Fibroblast of lung (primary cell): ENCODE measurements around the gene GORAB. TPM values are rescaled to one million over a fixed set of nuclear protein-coding genes. Genes with fewer than 3 reads are reported as not detected.
A peak's percentile ranks its signal among the peaks of the same experiment; 100 is the strongest.

Source experiments
- DNase-seq, 2 donors: peaks; one replicate each; pipeline versions ENCODE4 v3.0.0 to v3.0.0-alpha.2; 2010; ENCODE audit warnings: low read depth in 2 of 2
- H2AFZ ChIP-seq: 2 replicates; pipeline ENCODE4 v1.5.1; 2012; ENCODE audit warnings: low read length, control low read depth, inconsistent platforms
- H3K27ac ChIP-seq: 2 replicates; pipeline ENCODE4 v1.5.1; 2011; ENCODE audit warnings: low read length, control low read depth; ENCODE audit not compliant: insufficient read depth
- H3K27me3 ChIP-seq: 2 replicates; pipeline ENCODE4 v1.5.1; 2011; ENCODE audit warnings: mild to moderate bottlenecking, low read length; ENCODE audit not compliant: control insufficient read depth, insufficient read depth
- H3K36me3 ChIP-seq: 2 replicates; pipeline ENCODE4 v1.5.1; 2011; ENCODE audit warnings: low read length; ENCODE audit not compliant: control insufficient read depth, insufficient read depth
- H3K4me1 ChIP-seq: 2 replicates; pipeline ENCODE4 v1.5.1; 2011; ENCODE audit warnings: low read length; ENCODE audit not compliant: control insufficient read depth, insufficient read depth; ENCODE audit errors: extremely low read depth
- H3K4me2 ChIP-seq: 2 replicates; pipeline ENCODE4 v1.5.1; 2011; ENCODE audit warnings: low read length, control low read depth; ENCODE audit not compliant: insufficient read depth; ENCODE audit errors: extremely low read depth
- H3K4me3 ChIP-seq, 4 experiments: fragments of 200-600 bp in 1 of 4; sonication (generic) in 1 of 4; replicated peaks in 1 of 4; 2 replicates each; pipeline ENCODE4 v1.5.1; 2011 to 2016; ENCODE audit warnings: low read length in 4 of 4, low read depth in 3 of 4, mild to moderate bottlenecking in 3 of 4, control low read depth in 2 of 4, inconsistent platforms in 1 of 4, mixed read lengths in 1 of 4; ENCODE audit not compliant: insufficient read depth in 1 of 4; ENCODE audit errors: control extremely low read depth in 1 of 4
- H3K79me2 ChIP-seq: 2 replicates; pipeline ENCODE4 v1.5.1; 2012; ENCODE audit warnings: mild to moderate bottlenecking, low read length, inconsistent platforms; ENCODE audit not compliant: control insufficient read depth, insufficient read depth
- H3K9ac ChIP-seq: 2 replicates; pipeline ENCODE4 v1.5.1; 2011; ENCODE audit warnings: mild to moderate bottlenecking, low read length, control low read depth; ENCODE audit not compliant: insufficient read depth
- H3K9me3 ChIP-seq: 2 replicates; pipeline ENCODE4 v1.5.1; 2012; ENCODE audit warnings: low read depth, low read length; ENCODE audit not compliant: control insufficient read depth, insufficient read depth
- H4K20me1 ChIP-seq: 2 replicates; pipeline ENCODE4 v1.5.1; 2011; ENCODE audit warnings: low read length; ENCODE audit not compliant: control insufficient read depth, insufficient read depth; ENCODE audit errors: extremely low read depth
- CTCF ChIP-seq, 2 donors: IDR thresholded peaks in 1 of 2; conservative IDR thresholded peaks in 1 of 2; 1 replicate in 1 of 2; 2 replicates in 1 of 2; pipeline ENCODE4 v1.5.1; 2011 to 2012; ENCODE audit warnings: low read length in 2 of 2, control low read depth in 1 of 2, inconsistent platforms in 1 of 2, low read depth in 1 of 2, mild to moderate bottlenecking in 1 of 2
- EZH2 ChIP-seq: IDR thresholded peaks from 2 replicates; pipeline ENCODE4 v1.5.1; 2012; ENCODE audit warnings: low read length, control low read depth, mild to moderate bottlenecking; ENCODE audit errors: missing control alignments
- polyA plus RNA-seq, 2 donors: library from polyadenylated mRNA; depleted of rRNA in 1 of 2; stranded (reverse) in 1 of 2; unstranded in 1 of 2; fragments of >200 nt; gene quantifications; 2 replicates each; pipeline ENCODE4 v1.2.1, GENCODE V29; 2011 to 2012; ENCODE audit warnings: missing spikeins in 1 of 2
- total RNA-seq: library from RNA; depleted of rRNA; stranded (reverse); fragments of >200 nt; gene quantifications from 2 replicates; pipeline ENCODE4 v1.2.1, GENCODE V29; 2014

GORAB gene
- total and polyA plus RNA-seq, 2 donors (not counting 1 experiment from before 2014, with no cell fraction given), result 17.7 to 27.6 TPM

- Histone ChIP-seq H2AFZ (no peak overlapping the region), H3K36me3 (no peaks in the 10 kb centered on the region), H3K27ac (no peak overlapping the region), H3K4me2 (no peak overlapping the region), H3K27me3 (no peaks in the 10 kb centered on the region), H3K4me1 (no peaks in the 10 kb centered on the region), H4K20me1 (no peaks in the 10 kb centered on the region), H3K9me3 (no peaks in the 10 kb centered on the region), H3K79me2 (no peaks in the 10 kb centered on the region), H3K9ac (no peak overlapping the region), H3K4me3 (no peak overlapping the region)
- peak in 1 of 2 donors; percentile 4 for DNase-seq
- TF ChIP-seq EZH2, result no peak
- no peak for TF ChIP-seq CTCF (conservative IDR thresholded peaks at IDR 0.05 in 1 of 2, IDR thresholded peaks at IDR 0.05 in 1 of 2; ENCODE audit: low read depth in 1 of 2, low read length in 2 of 2)
These were observed 33.1 kb upstream of the GORAB start for GRCh38 chr1:170498876-170499275.

- H3K4me1 ChIP-seq, result no peaks in the 10 kb centered on the region
- H3K36me3 ChIP-seq, result no peaks in the 10 kb centered on the region
- H3K9me3 ChIP-seq, result no peaks in the 10 kb centered on the region
- no peak overlapping the region for H3K4me2 ChIP-seq
- H3K4me3 ChIP-seq, result no peak overlapping the region
- H4K20me1 ChIP-seq, result no peaks in the 10 kb centered on the region
- H2AFZ ChIP-seq, result no peak overlapping the region
- H3K9ac ChIP-seq, result no peak overlapping the region
- no peak for DNase-seq
- no peaks in the 10 kb centered on the region for H3K79me2 ChIP-seq
- TF ChIP-seq EZH2, result no peak
- TF ChIP-seq CTCF (conservative IDR thresholded peaks at IDR 0.05 in 1 of 2, IDR thresholded peaks at IDR 0.05 in 1 of 2; ENCODE audit: low read depth in 1 of 2, low read length in 2 of 2), result no peak
- H3K27me3 ChIP-seq, result no peaks in the 10 kb centered on the region
- H3K27ac ChIP-seq, result no peak overlapping the region
These were observed 28.3 kb upstream of the GORAB start for GRCh38 chr1:170503665-170504064.

- Histone ChIP-seq H3K4me3 (no peak overlapping the region), H3K27ac (no peak overlapping the region), H3K9ac (no peak overlapping the region), H3K79me2 (no peaks in the 10 kb centered on the region), H3K36me3 (no peaks in the 10 kb centered on the region), H3K4me2 (no peak overlapping the region), H4K20me1 (no peaks in the 10 kb centered on the region), H3K4me1 (no peaks in the 10 kb centered on the region), H3K27me3 (no peaks in the 10 kb centered on the region), H2AFZ (no peak overlapping the region), H3K9me3 (no peaks in the 10 kb centered on the region)
- peak in 1 of 2 donors; percentile 13 for DNase-seq
- no peak for TF ChIP-seq CTCF (conservative IDR thresholded peaks at IDR 0.05 in 1 of 2, IDR thresholded peaks at IDR 0.05 in 1 of 2; ENCODE audit: low read depth in 1 of 2, low read length in 2 of 2)
- no peak for TF ChIP-seq EZH2
These were observed 21.8 kb upstream of the GORAB start for GRCh38 chr1:170510163-170510562.
